OCI-LY1 (cell line): ENCODE results near the gene GRK4.

ENCODE experiments used
- H2AFZ ChIP-seq: fragments of 200-600 bp; sonication (generic), shearing (Covaris generic); 2 replicates; pipeline ENCODE4 v1.6.0; 2014; ENCODE audit warnings: antibody characterized with exemption, mild to moderate bottlenecking, low read length
- H3F3A ChIP-seq: fragments of 200-600 bp; sonication (generic), shearing (Covaris generic); 2 replicates; pipeline ENCODE4 v1.6.0; 2014; ENCODE audit warnings: mild to moderate bottlenecking, antibody characterized with exemption, low read length, moderate library complexity; ENCODE audit not compliant: insufficient read depth
- H3K27ac ChIP-seq: fragments of 200-600 bp; sonication (generic); 2 replicates; pipeline ENCODE4 v1.5.1; 2014; ENCODE audit warnings: low read length, mixed run types, mild to moderate bottlenecking, low read depth; ENCODE audit not compliant: poor library complexity, severe bottlenecking
- H3K27me3 ChIP-seq: fragments of 200-600 bp; sonication (generic); 2 replicates; pipeline ENCODE4 v1.6.0; 2014; ENCODE audit warnings: antibody characterized with exemption, mild to moderate bottlenecking, low read length, moderate library complexity; ENCODE audit not compliant: insufficient read depth
- H3K36me3 ChIP-seq: fragments of 200-600 bp; sonication (generic); 2 replicates; pipeline ENCODE4 v1.6.1; 2014; ENCODE audit warnings: mild to moderate bottlenecking, antibody characterized with exemption, low read length, moderate library complexity, mixed read lengths; ENCODE audit not compliant: insufficient read depth
- H3K4me1 ChIP-seq: fragments of 200-600 bp; sonication (generic); 2 replicates; pipeline ENCODE4 v1.5.1; 2014; ENCODE audit warnings: mild to moderate bottlenecking, low read length, moderate library complexity; ENCODE audit not compliant: insufficient read depth, severe bottlenecking
- H3K4me2 ChIP-seq: fragments of 200-600 bp; sonication (generic), shearing (Covaris generic); 2 replicates; pipeline ENCODE4 v1.6.1; 2014; ENCODE audit warnings: low read length
- H3K4me3 ChIP-seq: fragments of 200-600 bp; sonication (generic); 2 replicates; pipeline ENCODE4 v1.5.1; 2014; ENCODE audit warnings: low read length, low read depth, mild to moderate bottlenecking, mixed read lengths; ENCODE audit not compliant: poor library complexity, severe bottlenecking
- H3K79me2 ChIP-seq: fragments of 200-600 bp; shearing (Covaris generic); 2 replicates; pipeline ENCODE4 v1.6.1; 2016; ENCODE audit warnings: mixed run types, low read length, mixed read lengths; ENCODE audit not compliant: insufficient read depth
- H3K9ac ChIP-seq: fragments of 200-600 bp; sonication (generic), shearing (Covaris generic); 2 replicates; pipeline ENCODE4 v1.6.1; 2014; ENCODE audit warnings: mild to moderate bottlenecking, low read length, mixed read lengths
- H3K9me2 ChIP-seq: fragments of 200-600 bp; sonication (generic), shearing (Covaris generic); 2 replicates; pipeline ENCODE4 v1.6.1; 2014; ENCODE audit warnings: low read depth, mild to moderate bottlenecking, low read length, mixed read lengths
- H3K9me3 ChIP-seq: fragments of 200-600 bp; shearing (Covaris generic); 2 replicates; pipeline ENCODE4 v1.6.1; 2014; ENCODE audit warnings: low read length, mixed read lengths
- H4K20me1 ChIP-seq: fragments of 200-600 bp; sonication (generic), shearing (Covaris generic); 2 replicates; pipeline ENCODE4 v1.6.0; 2016; ENCODE audit warnings: mild to moderate bottlenecking, low read length; ENCODE audit not compliant: insufficient read depth
- CTCF ChIP-seq: fragments of 200-600 bp; sonication (generic), shearing (Covaris generic); IDR thresholded peaks from 2 replicates; pipeline ENCODE4 v1.5.1; 2017; ENCODE audit warnings: mild to moderate bottlenecking, antibody characterized with exemption, low read length, moderate library complexity, mixed read lengths
- EZH2 ChIP-seq: fragments of 200-600 bp; sonication (generic), shearing (Covaris generic); IDR thresholded peaks from 2 replicates; pipeline ENCODE4 v1.8.0; 2017; ENCODE audit warnings: borderline replicate concordance, mixed run types, mild to moderate bottlenecking, antibody characterized with exemption, low read length, moderate library complexity, mixed read lengths

Gene GRK4

GRCh38 chr4:2932951-2933565, 30.3 kb upstream of the GRK4 start:
- Histone ChIP-seq H3K27me3 (no peaks in the 10 kb centered on the region), H4K20me1 (no peaks in the 10 kb centered on the region), H3K4me1 (peaks cover 65% of the 10 kb centered on the region), H3K9ac (peak overlapping the region; percentile 64; the same call in 1 of the 2 replicates), H3K4me2 (peak overlapping the region; percentile 76), H3F3A (0 out of 2 replicates have a peak, but pooled peaks cover 3% of the 10 kb centered on the region), H2AFZ (no peak overlapping the region), H3K27ac (peak overlapping the region; percentile 87), H3K4me3 (peak overlapping the region; percentile 67), H3K79me2 (no peaks in the 10 kb centered on the region), H3K36me3 (peaks cover 26% of the 10 kb centered on the region; the same call in 1 of the 2 replicates), H3K9me2 (no peaks in the 10 kb centered on the region), H3K9me3 (no peaks in the 10 kb centered on the region)
- TF ChIP-seq CTCF = no peak
- no peak for TF ChIP-seq EZH2

GRCh38 chr4:2933566-2934076, 29.8 kb upstream of the GRK4 start:
- peak overlapping the region; percentile 64 for H3K9ac ChIP-seq
- no peaks in the 10 kb centered on the region for H3K9me2 ChIP-seq
- no peaks in the 10 kb centered on the region for H3K27me3 ChIP-seq
- H2AFZ ChIP-seq = no peak overlapping the region
- no peaks in the 10 kb centered on the region for H3K79me2 ChIP-seq
- peak overlapping the region; percentile 67 for H3K4me3 ChIP-seq
- peaks cover 32% of the 10 kb centered on the region for H3K36me3 ChIP-seq
- peak overlapping the region; percentile 87 for H3K27ac ChIP-seq
- no peaks in the 10 kb centered on the region for H3K9me3 ChIP-seq
- H4K20me1 ChIP-seq = no peaks in the 10 kb centered on the region
- peaks cover 68% of the 10 kb centered on the region for H3K4me1 ChIP-seq
- TF ChIP-seq CTCF = no peak
- TF ChIP-seq EZH2 = no peak
- 0 out of 2 replicates have a peak, but pooled peaks cover 3% of the 10 kb centered on the region for H3F3A ChIP-seq
- peak overlapping the region; percentile 76 for H3K4me2 ChIP-seq

GRCh38 chr4:2934077-2934812, 29.1 kb upstream of the GRK4 start:
- peaks cover 68% of the 10 kb centered on the region for H3K4me1 ChIP-seq
- H2AFZ ChIP-seq = no peak overlapping the region
- peak overlapping the region; percentile 8 for H3K27ac ChIP-seq
- peak overlapping the region; percentile 91 for H3K4me3 ChIP-seq
- peak overlapping the region; percentile 76 for H3K4me2 ChIP-seq
- H4K20me1 ChIP-seq = no peaks in the 10 kb centered on the region
- H3K9ac ChIP-seq = peak overlapping the region; percentile 64
- H3K9me3 ChIP-seq = no peaks in the 10 kb centered on the region
- H3K36me3 ChIP-seq = peaks cover 38% of the 10 kb centered on the region
- no peaks in the 10 kb centered on the region for H3K27me3 ChIP-seq
- no peak for TF ChIP-seq CTCF
- TF ChIP-seq EZH2 = no peak
- H3F3A ChIP-seq = 0 out of 2 replicates have a peak, but pooled peaks cover 3% of the 10 kb centered on the region
- H3K79me2 ChIP-seq = no peaks in the 10 kb centered on the region
- H3K9me2 ChIP-seq = no peaks in the 10 kb centered on the region
